ENCODE measurements around the gene CHST11.

- TF ChIP-seq ZNF488 (tag by site-specific recombination; IDR thresholded peaks at IDR 0.05) (no peak), CTCF (tag by site-specific recombination; IDR thresholded peaks at IDR 0.05) (no peak), ZNF223 (tag by site-specific recombination; IDR thresholded peaks at IDR 0.05) (no peak)
Measured at GRCh38 chr12:104657726-104658484, 201.2 kb downstream of the CHST11 start.

All from HEK293 (cell line).